ENCODE results near the gene ACIN1. TPM values are rescaled to one million over a fixed set of nuclear protein-coding genes. Genes with fewer than 3 reads are reported as not detected.

The ACIN1 gene
- total and polyA plus RNA-seq, 2 of the 13 experiments (the other 11 are each of a cell fraction or from before 2014, with no cell fraction given) = 165 to 183 TPM

- TF ChIP-seq ZNF75D (CRISPR knock-in tag; IDR thresholded peaks at IDR 0.05; ENCODE audit: borderline replicate concordance) = 0 out of 2 replicates have a peak, but pooled peaks have one; percentile 78
- no peak for TF ChIP-seq RORA (CRISPR knock-in tag; IDR thresholded peaks at IDR 0.05)
- TF ChIP-seq NR2F1 (CRISPR knock-in tag; IDR thresholded peaks at IDR 0.05) = no peak
- peak; percentile 98 for TF ChIP-seq POLR2AphosphoS5 (IDR thresholded peaks at IDR 0.05; ENCODE audit: low read depth, low read length)
- TF ChIP-seq ZNF605 (CRISPR knock-in tag; IDR thresholded peaks at IDR 0.05) = peak; percentile 97
- no peak; the same call in 1 of the 2 replicates for TF ChIP-seq SMC3 (IDR thresholded peaks at IDR 0.05; ENCODE audit: low read length)
- peak; percentile 91; the same call in 1 of the 2 replicates for TF ChIP-seq ZNF224 (CRISPR knock-in tag; IDR thresholded peaks at IDR 0.05)
- no peak for TF ChIP-seq ZFP62 (CRISPR knock-in tag; IDR thresholded peaks at IDR 0.05)
- TF ChIP-seq GATAD1 (CRISPR knock-in tag; IDR thresholded peaks at IDR 0.05) = peak; percentile 94
- no peak for TF ChIP-seq ATM (IDR thresholded peaks at IDR 0.05; ENCODE audit: borderline replicate concordance)
- TF ChIP-seq HES4 (CRISPR knock-in tag; IDR thresholded peaks at IDR 0.05; ENCODE audit: borderline replicate concordance) = peak; percentile 89
- TF ChIP-seq ZSCAN29 (CRISPR knock-in tag; conservative IDR thresholded peaks at IDR 0.05) = peak; percentile 27
- TF ChIP-seq KLF11 (CRISPR knock-in tag; IDR thresholded peaks at IDR 0.05) = peak; percentile 23; the same call in 1 of the 2 replicates
- TF ChIP-seq KDM1A (CRISPR knock-in tag; IDR thresholded peaks at IDR 0.05) = no peak
- TF ChIP-seq, protein P1, sequence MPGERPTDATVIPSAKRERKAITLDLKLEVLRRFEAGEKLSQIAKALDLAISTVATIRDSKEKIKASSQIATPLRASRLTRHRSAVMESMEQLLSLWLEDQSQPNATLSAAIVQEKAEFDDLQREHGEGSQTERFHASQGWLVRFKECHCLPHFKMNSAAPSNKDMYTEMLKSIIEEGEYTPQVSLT (CRISPR knock-in tag; IDR thresholded peaks at IDR 0.05; ENCODE audit: borderline replicate concordance, low read depth) = no peak
- TF ChIP-seq ZNF563 (CRISPR knock-in tag; IDR thresholded peaks at IDR 0.05) = peak; percentile 82
- no peak for TF ChIP-seq MTA3 (CRISPR knock-in tag; IDR thresholded peaks at IDR 0.05)
- TF ChIP-seq RARA (CRISPR knock-in tag; IDR thresholded peaks at IDR 0.05) = no peak
- TF ChIP-seq ZNF512 (CRISPR knock-in tag; IDR thresholded peaks at IDR 0.05) = 0 out of 2 replicates have a peak, but pooled peaks have one; percentile 80
- peak; percentile 88 for TF ChIP-seq NCOA1 (CRISPR knock-in tag; IDR thresholded peaks at IDR 0.05)
- peak; percentile 73; the same call in 1 of the 2 replicates for TF ChIP-seq ZNF232 (CRISPR knock-in tag; IDR thresholded peaks at IDR 0.05; ENCODE audit: borderline replicate concordance)
- TF ChIP-seq, protein P2, sequence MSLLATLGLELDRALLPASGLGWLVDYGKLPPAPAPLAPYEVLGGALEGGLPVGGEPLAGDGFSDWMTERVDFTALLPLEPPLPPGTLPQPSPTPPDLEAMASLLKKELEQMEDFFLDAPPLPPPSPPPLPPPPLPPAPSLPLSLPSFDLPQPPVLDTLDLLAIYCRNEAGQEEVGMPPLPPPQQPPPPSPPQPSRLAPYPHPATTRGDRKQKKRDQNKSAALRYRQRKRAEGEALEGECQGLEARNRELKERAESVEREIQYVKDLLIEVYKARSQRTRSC (CRISPR knock-in tag; IDR thresholded peaks at IDR 0.05; ENCODE audit: low read depth) = no peak
- TF ChIP-seq ZNF383 (CRISPR knock-in tag; IDR thresholded peaks at IDR 0.05; ENCODE audit: borderline replicate concordance) = no peak
- TF ChIP-seq CBFB (CRISPR knock-in tag; IDR thresholded peaks at IDR 0.05) = no peak; the same call in 1 of the 2 replicates
- TF ChIP-seq, protein P3, sequence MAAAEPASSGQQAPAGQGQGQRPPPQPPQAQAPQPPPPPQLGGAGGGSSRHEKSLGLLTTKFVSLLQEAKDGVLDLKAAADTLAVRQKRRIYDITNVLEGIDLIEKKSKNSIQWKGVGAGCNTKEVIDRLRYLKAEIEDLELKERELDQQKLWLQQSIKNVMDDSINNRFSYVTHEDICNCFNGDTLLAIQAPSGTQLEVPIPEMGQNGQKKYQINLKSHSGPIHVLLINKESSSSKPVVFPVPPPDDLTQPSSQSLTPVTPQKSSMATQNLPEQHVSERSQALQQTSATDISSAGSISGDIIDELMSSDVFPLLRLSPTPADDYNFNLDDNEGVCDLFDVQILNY (CRISPR knock-in tag; conservative IDR thresholded peaks at IDR 0.05) = no peak
- TF ChIP-seq ZMYM2 (CRISPR knock-in tag; IDR thresholded peaks at IDR 0.05) = no peak
- peak; percentile 43; the same call in 1 of the 2 replicates for TF ChIP-seq ZBTB20 (CRISPR knock-in tag; IDR thresholded peaks at IDR 0.05; ENCODE audit: borderline replicate concordance, low read depth)
These were observed 23.6 kb downstream of the ACIN1 start (continued) for GRCh38 chr14:23071244-23071920.

All from HepG2 (cell line).